SK-N-SH (cell line): ENCODE data around the gene AK4. TPM values are rescaled to one million over a fixed set of nuclear protein-coding genes. Genes with fewer than 3 reads are reported as not detected.
"Not testable (repeated sequence)": the region's sequence is repeated elsewhere in the genome, so short reads cannot be mapped to it uniquely, and the experiment has no call there.

Experiments used
- CTCF ChIA-PET: fragments of 300-600, 350-600 bp; formaldehyde crosslinking; extraction: SDS; loops from one replicate; lab custom pipeline; 2021; lab: Yijun Ruan, JAX
- POLR2A ChIA-PET: fragments of 350-600 bp; sonication (Branson Sonifier 250); formaldehyde crosslinking; extraction: SDS; loops from one replicate; lab custom pipeline; 2020; ENCODE audit warnings: antibody characterized with exemption, inconsistent platforms; lab: Yijun Ruan, JAX
- DNase-seq: peaks from one replicate; pipeline ENCODE4 v3.0.0; 2012
- H2AFZ ChIP-seq: fragments of 200-600 bp; sonication (generic); 2 replicates; pipeline ENCODE4 v1.8.1; 2016; ENCODE audit warnings: antibody characterized with exemption, mild to moderate bottlenecking, low read depth
- H3F3A ChIP-seq: fragments of 200-600 bp; sonication (generic); replicated peaks from 2 replicates; pipeline ENCODE3; 2016; ENCODE audit warnings: antibody characterized with exemption, mild to moderate bottlenecking; ENCODE audit not compliant: insufficient read depth
- H3K27ac ChIP-seq, 2 experiments: fragments of 200-500 bp in 1 of 2; fragments of 200-600 bp in 1 of 2; sonication (Bioruptor generic) in 1 of 2; sonication (generic), shearing (Covaris generic) in 1 of 2; 2 replicates each; pipeline versions ENCODE4 v1.5.1 to v1.6.1; 2014 to 2016; ENCODE audit warnings: low read depth in 2 of 2, inconsistent platforms in 1 of 2, low read length in 1 of 2, mild to moderate bottlenecking in 1 of 2, mixed read lengths in 1 of 2
- H3K27me3 ChIP-seq: fragments of 200-600 bp; sonication (generic), shearing (Covaris generic); 2 replicates; pipeline ENCODE4 v1.6.1; 2016; ENCODE audit warnings: mixed run types; ENCODE audit not compliant: insufficient read depth
- H3K36me3 ChIP-seq, 2 experiments: fragments of 200-500 bp in 1 of 2; fragments of 200-600 bp in 1 of 2; sonication (Bioruptor generic) in 1 of 2; sonication (generic) in 1 of 2; replicated peaks in 1 of 2; 2 replicates each; pipeline versions ENCODE3 to v1.5.1; 2014 to 2016; ENCODE audit warnings: low read length in 1 of 2, mild to moderate bottlenecking in 1 of 2; ENCODE audit not compliant: insufficient read depth in 2 of 2, control insufficient read depth in 1 of 2
- H3K4me1 ChIP-seq, 2 experiments: fragments of 200-500 bp in 1 of 2; fragments of 200-600 bp in 1 of 2; sonication (Bioruptor generic) in 1 of 2; sonication (generic), shearing (Covaris generic) in 1 of 2; 2 replicates each; pipeline versions ENCODE4 v1.5.1 to v1.6.1; 2014 to 2016; ENCODE audit warnings: low read depth in 1 of 2, low read length in 1 of 2, mixed run types in 1 of 2; ENCODE audit not compliant: insufficient read depth in 2 of 2, control insufficient read depth in 1 of 2
- H3K4me2 ChIP-seq: fragments of 200-600 bp; sonication (generic), shearing (Covaris generic); 2 replicates; pipeline ENCODE4 v1.6.1; 2017; ENCODE audit warnings: mixed run types
- H3K4me3 ChIP-seq, 2 experiments: fragments of 200-500 bp in 1 of 2; fragments of 200-600 bp in 1 of 2; sonication (Bioruptor generic) in 1 of 2; sonication (generic), shearing (Covaris generic) in 1 of 2; 2 replicates each; pipeline versions ENCODE4 v1.5.1 to v1.8.1; 2014 to 2016; ENCODE audit warnings: low read depth in 2 of 2, inconsistent platforms in 1 of 2, low read length in 1 of 2, mild to moderate bottlenecking in 1 of 2, mixed read lengths in 1 of 2, moderate library complexity in 1 of 2
- H3K79me2 ChIP-seq: fragments of 200-600 bp; sonication (generic); 2 replicates; pipeline ENCODE4 v1.8.1; 2017; ENCODE audit warnings: mild to moderate bottlenecking; ENCODE audit not compliant: insufficient read depth
- H3K9ac ChIP-seq: fragments of 200-600 bp; sonication (generic); 2 replicates; pipeline ENCODE4 v1.6.1; 2017; ENCODE audit warnings: mixed run types
- H3K9me2 ChIP-seq: fragments of 200-600 bp; sonication (generic); 2 replicates; pipeline ENCODE4 v1.6.1; 2017; ENCODE audit warnings: mixed run types
- H3K9me3 ChIP-seq: fragments of 200-600 bp; sonication (generic); 2 replicates; pipeline ENCODE4 v1.6.1; 2017; ENCODE audit warnings: mixed run types, mild to moderate bottlenecking, moderate library complexity
- H4K20me1 ChIP-seq: fragments of 200-600 bp; sonication (generic); 2 replicates; pipeline ENCODE4 v1.6.1; 2017; ENCODE audit warnings: mild to moderate bottlenecking, mixed run types; ENCODE audit not compliant: insufficient read depth
- CHD2 ChIP-seq: fragments of 150-350 bp; IDR thresholded peaks from 2 replicates; pipeline ENCODE4 v1.6.1; 2018; ENCODE audit warnings: low read length; ENCODE audit not compliant: partially characterized antibody
- EP300 ChIP-seq, 2 experiments: IDR thresholded peaks; 2 replicates each; pipeline versions ENCODE4 v1.4.0 to v1.6.1; 2012; ENCODE audit warnings: borderline replicate concordance in 1 of 2, low read depth in 1 of 2, low read length in 1 of 2
- FOSL2 ChIP-seq: IDR thresholded peaks from 2 replicates; pipeline ENCODE4 v1.4.0; 2012; ENCODE audit warnings: low read depth, mild to moderate bottlenecking, moderate library complexity, borderline replicate concordance
- FOXJ3 ChIP-seq: sonication (generic); formaldehyde crosslinking; IDR thresholded peaks from 2 replicates; pipeline ENCODE4 v1.5.1; 2020; ENCODE audit warnings: mild to moderate bottlenecking, missing genetic modification reagents
- FOXM1 ChIP-seq: IDR thresholded peaks from 2 replicates; pipeline ENCODE4 v1.4.0; 2012; ENCODE audit warnings: low read depth, mild to moderate bottlenecking
- GABPA ChIP-seq: IDR thresholded peaks from 2 replicates; pipeline ENCODE4 v1.4.0; 2012; ENCODE audit warnings: low read depth, mild to moderate bottlenecking
- JUND ChIP-seq: IDR thresholded peaks from 2 replicates; pipeline ENCODE4 v1.4.0; 2012
- MEF2A ChIP-seq: IDR thresholded peaks from 2 replicates; pipeline ENCODE4 v1.4.0; 2012; ENCODE audit warnings: low read depth, borderline replicate concordance
- POLR2AphosphoS5 ChIP-seq: IDR thresholded peaks from 2 replicates; pipeline ENCODE4 v1.6.1; 2012; ENCODE audit warnings: low read depth, low read length
- RXRA ChIP-seq: IDR thresholded peaks from 2 replicates; pipeline ENCODE4 v1.4.0; 2012; ENCODE audit warnings: low read depth, mild to moderate bottlenecking, borderline replicate concordance
- SMC3 ChIP-seq: IDR thresholded peaks from 2 replicates; pipeline ENCODE4 v1.6.1; 2012; ENCODE audit warnings: low read depth, low read length, improper control_type of control experiment
- TAF1 ChIP-seq: IDR thresholded peaks from 2 replicates; pipeline ENCODE4 v1.6.1; 2012; ENCODE audit warnings: low read depth, mild to moderate bottlenecking, low read length, moderate library complexity, borderline replicate concordance
- TCF12 ChIP-seq: IDR thresholded peaks from 2 replicates; pipeline ENCODE4 v1.4.0; 2012
- YY1 ChIP-seq: IDR thresholded peaks from 2 replicates; pipeline ENCODE4 v1.4.0; 2012; ENCODE audit warnings: low read depth, mild to moderate bottlenecking
- WGBS: methylation state at CpG from one replicate; pipeline ENCODE4 v1.1.6; 2017; ENCODE audit warnings: low lambda C conversion rate; 5-methylcytosine and 5-hydroxymethylcytosine counted together
- polyA plus RNA-seq, 3 experiments: library from polyadenylated mRNA; depleted of rRNA; stranded (reverse); fragments of >200 nt; gene quantifications; 2 replicates each; pipeline ENCODE4 v1.2.3, GENCODE V29; 2012
- TF ChIP-seq, protein P1 (sequence below): IDR thresholded peaks from 2 replicates; pipeline ENCODE4 v1.4.0; 2012; ENCODE audit warnings: low read depth
- TF ChIP-seq, protein P2 (sequence below): IDR thresholded peaks from 2 replicates; pipeline ENCODE4; 2012
- TF ChIP-seq, protein P3 (sequence below): fragments of 150-350 bp; IDR thresholded peaks from 2 replicates; pipeline ENCODE4 v1.6.1; 2017; ENCODE audit warnings: antibody characterized with exemption, low read length, low read depth, borderline replicate concordance
- TF ChIP-seq, protein P4 (sequence below): IDR thresholded peaks from 2 replicates; pipeline ENCODE4 v1.6.1; 2012; ENCODE audit warnings: mild to moderate bottlenecking, low read depth, low read length, moderate library complexity
- TF ChIP-seq, protein P5 (sequence below): IDR thresholded peaks from 2 replicates; pipeline ENCODE4 v1.4.0; 2012; ENCODE audit warnings: low read depth, borderline replicate concordance

AK4 gene
- polyA plus RNA-seq, 1 of the 3 experiments (the other 2 are of a cell fraction) = 6.4 TPM

DNA sequence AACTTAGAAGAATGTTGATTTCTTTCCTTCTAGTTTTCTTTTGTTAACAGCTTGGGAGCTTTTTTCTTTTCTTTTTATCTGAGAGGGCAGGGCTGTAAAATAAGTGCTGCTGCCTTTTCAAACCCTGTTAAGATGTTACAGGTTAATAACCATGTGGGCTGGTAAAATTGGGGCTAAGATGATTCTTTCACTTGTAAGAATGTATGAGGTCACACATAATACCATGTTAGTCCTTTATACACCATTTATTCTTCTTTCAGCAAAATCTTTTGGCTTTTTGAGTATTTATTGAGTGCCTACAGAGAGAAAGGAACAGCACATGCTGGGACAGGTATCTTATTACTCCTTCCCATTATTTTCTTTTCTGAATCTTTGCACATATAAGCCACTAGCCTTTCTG lies 6.1 kb upstream of the AK4 start:
- Histone ChIP-seq H3K4me2 (no peak overlapping the region), H3K27ac (no peak overlapping the region), H3K9ac (no peak overlapping the region), H3K79me2 (no peaks in the 10 kb centered on the region), H4K20me1 (no peaks in the 10 kb centered on the region), H3K27me3 (no peaks in the 10 kb centered on the region; the same call in 1 of the 2 replicates), H3K9me2 (no peaks in the 10 kb centered on the region), H3K36me3 (no peaks in the 10 kb centered on the region), H3F3A (no peaks in the 10 kb centered on the region), H2AFZ (no peak overlapping the region), H3K4me3 (no peak overlapping the region), H3K9me3 (no peaks in the 10 kb centered on the region), H3K4me1 (peaks cover 0 to 2% of the 10 kb centered on the region in 2 experiments; a peak in 1 of 4 replicates)
- TF ChIP-seq, protein P1, sequence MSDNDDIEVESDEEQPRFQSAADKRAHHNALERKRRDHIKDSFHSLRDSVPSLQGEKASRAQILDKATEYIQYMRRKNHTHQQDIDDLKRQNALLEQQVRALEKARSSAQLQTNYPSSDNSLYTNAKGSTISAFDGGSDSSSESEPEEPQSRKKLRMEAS = no peak
- TF ChIP-seq YY1 = no peak
- TF ChIP-seq CHD2 = no peak
- TF ChIP-seq, protein P2, sequence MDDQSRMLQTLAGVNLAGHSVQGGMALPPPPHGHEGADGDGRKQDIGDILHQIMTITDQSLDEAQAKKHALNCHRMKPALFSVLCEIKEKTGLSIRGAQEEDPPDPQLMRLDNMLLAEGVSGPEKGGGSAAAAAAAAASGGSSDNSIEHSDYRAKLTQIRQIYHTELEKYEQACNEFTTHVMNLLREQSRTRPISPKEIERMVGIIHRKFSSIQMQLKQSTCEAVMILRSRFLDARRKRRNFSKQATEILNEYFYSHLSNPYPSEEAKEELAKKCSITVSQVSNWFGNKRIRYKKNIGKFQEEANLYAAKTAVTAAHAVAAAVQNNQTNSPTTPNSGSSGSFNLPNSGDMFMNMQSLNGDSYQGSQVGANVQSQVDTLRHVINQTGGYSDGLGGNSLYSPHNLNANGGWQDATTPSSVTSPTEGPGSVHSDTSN = no peak
- TF ChIP-seq, protein P3, sequence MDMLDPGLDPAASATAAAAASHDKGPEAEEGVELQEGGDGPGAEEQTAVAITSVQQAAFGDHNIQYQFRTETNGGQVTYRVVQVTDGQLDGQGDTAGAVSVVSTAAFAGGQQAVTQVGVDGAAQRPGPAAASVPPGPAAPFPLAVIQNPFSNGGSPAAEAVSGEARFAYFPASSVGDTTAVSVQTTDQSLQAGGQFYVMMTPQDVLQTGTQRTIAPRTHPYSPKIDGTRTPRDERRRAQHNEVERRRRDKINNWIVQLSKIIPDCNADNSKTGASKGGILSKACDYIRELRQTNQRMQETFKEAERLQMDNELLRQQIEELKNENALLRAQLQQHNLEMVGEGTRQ = no peak
- TF ChIP-seq MEF2A = no peak
- no peak for TF ChIP-seq TAF1
- TF ChIP-seq FOXM1 = no peak
- TF ChIP-seq TCF12 = no peak
- no peak for TF ChIP-seq FOSL2
- TF ChIP-seq JUND = no peak
- TF ChIP-seq SMC3 = no peak
- no peak for TF ChIP-seq FOXJ3 (CRISPR knock-in tag)
- TF ChIP-seq, protein P4, sequence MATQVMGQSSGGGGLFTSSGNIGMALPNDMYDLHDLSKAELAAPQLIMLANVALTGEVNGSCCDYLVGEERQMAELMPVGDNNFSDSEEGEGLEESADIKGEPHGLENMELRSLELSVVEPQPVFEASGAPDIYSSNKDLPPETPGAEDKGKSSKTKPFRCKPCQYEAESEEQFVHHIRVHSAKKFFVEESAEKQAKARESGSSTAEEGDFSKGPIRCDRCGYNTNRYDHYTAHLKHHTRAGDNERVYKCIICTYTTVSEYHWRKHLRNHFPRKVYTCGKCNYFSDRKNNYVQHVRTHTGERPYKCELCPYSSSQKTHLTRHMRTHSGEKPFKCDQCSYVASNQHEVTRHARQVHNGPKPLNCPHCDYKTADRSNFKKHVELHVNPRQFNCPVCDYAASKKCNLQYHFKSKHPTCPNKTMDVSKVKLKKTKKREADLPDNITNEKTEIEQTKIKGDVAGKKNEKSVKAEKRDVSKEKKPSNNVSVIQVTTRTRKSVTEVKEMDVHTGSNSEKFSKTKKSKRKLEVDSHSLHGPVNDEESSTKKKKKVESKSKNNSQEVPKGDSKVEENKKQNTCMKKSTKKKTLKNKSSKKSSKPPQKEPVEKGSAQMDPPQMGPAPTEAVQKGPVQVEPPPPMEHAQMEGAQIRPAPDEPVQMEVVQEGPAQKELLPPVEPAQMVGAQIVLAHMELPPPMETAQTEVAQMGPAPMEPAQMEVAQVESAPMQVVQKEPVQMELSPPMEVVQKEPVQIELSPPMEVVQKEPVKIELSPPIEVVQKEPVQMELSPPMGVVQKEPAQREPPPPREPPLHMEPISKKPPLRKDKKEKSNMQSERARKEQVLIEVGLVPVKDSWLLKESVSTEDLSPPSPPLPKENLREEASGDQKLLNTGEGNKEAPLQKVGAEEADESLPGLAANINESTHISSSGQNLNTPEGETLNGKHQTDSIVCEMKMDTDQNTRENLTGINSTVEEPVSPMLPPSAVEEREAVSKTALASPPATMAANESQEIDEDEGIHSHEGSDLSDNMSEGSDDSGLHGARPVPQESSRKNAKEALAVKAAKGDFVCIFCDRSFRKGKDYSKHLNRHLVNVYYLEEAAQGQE = no peak
- no peak for TF ChIP-seq EP300 (IDR thresholded peaks at IDR 0.05; ENCODE audit: borderline replicate concordance in 1 of 2, low read depth in 1 of 2, low read length in 1 of 2)
- TF ChIP-seq GABPA = no peak
- TF ChIP-seq, protein P5, sequence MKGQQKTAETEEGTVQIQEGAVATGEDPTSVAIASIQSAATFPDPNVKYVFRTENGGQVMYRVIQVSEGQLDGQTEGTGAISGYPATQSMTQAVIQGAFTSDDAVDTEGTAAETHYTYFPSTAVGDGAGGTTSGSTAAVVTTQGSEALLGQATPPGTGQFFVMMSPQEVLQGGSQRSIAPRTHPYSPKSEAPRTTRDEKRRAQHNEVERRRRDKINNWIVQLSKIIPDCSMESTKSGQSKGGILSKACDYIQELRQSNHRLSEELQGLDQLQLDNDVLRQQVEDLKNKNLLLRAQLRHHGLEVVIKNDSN = no peak
- no peak for TF ChIP-seq RXRA
- TF ChIP-seq POLR2AphosphoS5 = no peak
- ChIA-PET CTCF (interaction anchor here (0.6 kb wide), 1 partner anchor 66 kb away, joined by 3 read pairs; no protein-coding TSS in a partner anchor), POLR2A (no interaction called here)
- no peak for DNase-seq

DNA sequence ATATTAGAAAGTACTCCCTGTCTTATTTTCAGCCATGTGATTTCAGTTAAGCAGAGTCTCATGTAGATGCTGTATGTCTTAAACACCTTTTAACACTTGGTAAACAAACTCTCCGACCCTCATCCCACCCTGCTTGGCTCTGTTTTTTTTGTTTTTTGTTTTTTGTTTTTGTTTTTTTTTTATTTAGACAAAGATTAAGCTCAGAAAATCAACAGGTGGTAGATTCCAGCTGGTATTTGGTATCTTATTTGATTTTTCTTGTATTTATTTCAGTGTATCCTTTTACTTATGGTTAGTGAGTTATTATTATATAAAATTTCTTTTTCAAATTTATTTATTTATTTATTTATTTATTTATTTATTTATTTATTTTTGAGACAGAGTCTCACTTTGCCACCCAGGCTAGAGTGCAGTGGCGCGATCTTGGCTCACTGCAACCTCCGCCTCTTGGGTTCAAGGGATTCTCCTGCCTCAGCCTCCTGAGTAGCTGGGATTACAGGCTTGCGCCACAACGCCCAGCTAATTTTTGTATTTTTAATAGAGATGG lies 4.8 kb upstream of the AK4 start:
- POLR2A ChIA-PET, H3K36me3 ChIP-seq, H3K4me3 ChIP-seq, H3K79me2 ChIP-seq, H2AFZ ChIP-seq, H3K4me1 ChIP-seq, H3F3A ChIP-seq, H3K9ac ChIP-seq, H3K27ac ChIP-seq, H3K27me3 ChIP-seq, H3K4me2 ChIP-seq, H3K9me3 ChIP-seq, CTCF ChIA-PET, H3K9me2 ChIP-seq, H4K20me1 ChIP-seq, DNase-seq: not testable (repeated sequence)
- 89% methylated on average over 6 of the region's 6 CpGs for WGBS
